ENCODE measurements around the gene ACTR3C.

GRCh38 chr7:150329331-150330120 is 6.2 kb upstream of the ACTR3C start:
- TF ChIP-seq POLR2A (IDR thresholded peaks at IDR 0.05) (no peak), CTCF (IDR thresholded peaks at IDR 0.05) (no peak), POLR2AphosphoS5 (IDR thresholded peaks at IDR 0.05) (no peak), EP300 (IDR thresholded peaks at IDR 0.05) (no peak)

Data from stomach (tissue), 4 donors.